Nephron progenitor cell (in vitro differentiated cells): Measurements from ENCODE around the gene EPS8L1.

ENCODE experiments used
- DNase-seq: peaks from one replicate; pipeline ENCODE4 v3.0.0; 2021
- H3K27ac Mint-ChIP-seq: 2 replicates; pipeline ENCODE4 v1.8.0; 2021; ENCODE audit warnings: mild to moderate bottlenecking, moderate library complexity, mixed read lengths
- H3K27me3 Mint-ChIP-seq: 2 replicates; pipeline ENCODE4 v1.8.0; 2021; ENCODE audit warnings: mild to moderate bottlenecking, low read depth, mixed read lengths; ENCODE audit not compliant: poor library complexity
- H3K36me3 Mint-ChIP-seq: 2 replicates; pipeline ENCODE4 v1.8.0; 2021; ENCODE audit warnings: low read depth, mixed read lengths
- H3K4me1 Mint-ChIP-seq: 2 replicates; pipeline ENCODE4 v1.8.0; 2021; ENCODE audit warnings: mixed read lengths
- H3K4me3 Mint-ChIP-seq: 2 replicates; pipeline ENCODE4 v1.8.0; 2021; ENCODE audit warnings: mild to moderate bottlenecking, moderate library complexity, mixed read lengths
- H3K9me3 Mint-ChIP-seq: 2 replicates; pipeline ENCODE4 v1.8.0; 2021; ENCODE audit warnings: mild to moderate bottlenecking, moderate library complexity, mixed read lengths
- TF ChIP-seq, protein P1 (sequence below): fragments of 200-600 bp; sonication (generic); IDR thresholded peaks from 2 replicates; pipeline ENCODE4 v1.5.0; 2021; ENCODE audit warnings: antibody characterized with exemption

EPS8L1 gene

DNA sequence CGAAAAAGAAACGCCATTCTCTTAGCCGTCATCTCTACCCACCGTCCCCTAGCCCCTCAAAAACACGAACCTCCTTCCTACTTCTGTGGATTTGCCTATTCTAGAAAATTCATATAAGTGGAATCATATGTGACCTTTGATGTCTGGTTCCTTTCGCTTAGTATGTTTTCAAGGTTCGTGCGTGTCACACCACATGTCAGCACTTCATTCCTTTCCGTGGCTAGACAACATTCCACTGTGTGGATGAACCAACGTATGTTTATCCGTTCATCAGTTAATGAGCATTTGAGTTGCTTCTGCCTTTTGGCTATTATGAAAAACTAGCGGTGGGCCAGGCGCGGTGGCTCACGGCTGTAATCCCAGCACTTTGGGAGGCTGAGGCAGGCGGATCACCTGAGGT is 55.8 kb downstream of the EPS8L1 start:
- Mint-ChIP-seq H3K4me3 (no peak overlapping the region), H3K27me3 (peaks cover 21% of the 10 kb centered on the region), H3K36me3 (no peaks in the 10 kb centered on the region), H3K4me1 (peaks cover 36% of the 10 kb centered on the region), H3K27ac (no peak overlapping the region), H3K9me3 (no peaks in the 10 kb centered on the region)
- no peak for DNase-seq
- TF ChIP-seq, protein P1, sequence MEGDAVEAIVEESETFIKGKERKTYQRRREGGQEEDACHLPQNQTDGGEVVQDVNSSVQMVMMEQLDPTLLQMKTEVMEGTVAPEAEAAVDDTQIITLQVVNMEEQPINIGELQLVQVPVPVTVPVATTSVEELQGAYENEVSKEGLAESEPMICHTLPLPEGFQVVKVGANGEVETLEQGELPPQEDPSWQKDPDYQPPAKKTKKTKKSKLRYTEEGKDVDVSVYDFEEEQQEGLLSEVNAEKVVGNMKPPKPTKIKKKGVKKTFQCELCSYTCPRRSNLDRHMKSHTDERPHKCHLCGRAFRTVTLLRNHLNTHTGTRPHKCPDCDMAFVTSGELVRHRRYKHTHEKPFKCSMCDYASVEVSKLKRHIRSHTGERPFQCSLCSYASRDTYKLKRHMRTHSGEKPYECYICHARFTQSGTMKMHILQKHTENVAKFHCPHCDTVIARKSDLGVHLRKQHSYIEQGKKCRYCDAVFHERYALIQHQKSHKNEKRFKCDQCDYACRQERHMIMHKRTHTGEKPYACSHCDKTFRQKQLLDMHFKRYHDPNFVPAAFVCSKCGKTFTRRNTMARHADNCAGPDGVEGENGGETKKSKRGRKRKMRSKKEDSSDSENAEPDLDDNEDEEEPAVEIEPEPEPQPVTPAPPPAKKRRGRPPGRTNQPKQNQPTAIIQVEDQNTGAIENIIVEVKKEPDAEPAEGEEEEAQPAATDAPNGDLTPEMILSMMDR: no peak

DNA sequence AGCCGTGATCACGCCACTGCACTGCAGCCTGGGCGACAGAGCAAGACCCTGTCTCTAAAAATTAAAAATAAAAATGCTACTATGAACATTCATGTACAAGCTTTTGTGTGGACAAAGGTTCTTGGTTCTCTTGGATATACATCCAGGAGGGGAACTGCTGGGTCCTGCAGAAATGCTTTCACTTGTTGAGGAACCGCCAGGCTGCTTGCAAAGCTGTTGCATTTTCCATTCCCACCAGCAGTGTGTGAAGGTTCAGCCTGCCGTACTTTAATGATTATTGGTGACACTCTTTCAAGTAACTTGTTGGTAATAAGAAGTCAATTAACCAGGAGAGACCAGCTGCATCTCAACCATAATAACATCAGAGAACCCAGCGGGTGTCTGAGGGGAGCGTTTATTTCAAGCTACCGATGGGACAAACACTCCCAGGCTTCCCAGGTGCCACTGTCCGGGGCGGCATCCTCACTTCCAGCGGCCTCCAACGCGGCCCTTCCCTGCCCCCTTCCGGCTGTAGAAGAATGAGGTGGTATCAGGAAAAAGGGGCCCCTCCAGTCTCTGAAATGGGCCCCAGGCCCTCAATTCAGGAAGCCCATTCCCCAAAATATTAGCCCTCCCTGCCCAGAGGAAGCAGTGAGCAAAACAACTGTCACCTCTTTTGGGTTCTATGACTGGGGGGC is 56.9 kb downstream of the EPS8L1 start:
- Mint-ChIP-seq H3K9me3 (no peaks in the 10 kb centered on the region), H3K4me3 (no peak overlapping the region), H3K4me1 (peaks cover 31% of the 10 kb centered on the region), H3K36me3 (no peaks in the 10 kb centered on the region), H3K27me3 (peaks cover 14% of the 10 kb centered on the region), H3K27ac (peak overlapping the region; percentile 46)
- TF ChIP-seq, protein P1: no peak
- no peak for DNase-seq

- Mint-ChIP-seq H3K4me1 (peaks cover 38% of the 10 kb centered on the region), H3K9me3 (no peaks in the 10 kb centered on the region), H3K36me3 (no peaks in the 10 kb centered on the region), H3K27me3 (peaks cover 12% of the 10 kb centered on the region), H3K4me3 (no peak overlapping the region), H3K27ac (peak overlapping the region; percentile 82)
- TF ChIP-seq, protein P1: no peak
- DNase-seq: no peak
Observed at GRCh38 chr19:55133639-55134444, 58.2 kb downstream of the EPS8L1 start.

- H3K27ac Mint-ChIP-seq: peak overlapping the region; percentile 78
- H3K4me1 Mint-ChIP-seq: peaks cover 38% of the 10 kb centered on the region
- no peaks in the 10 kb centered on the region for H3K36me3 Mint-ChIP-seq
- H3K9me3 Mint-ChIP-seq: no peaks in the 10 kb centered on the region
- peaks cover 11% of the 10 kb centered on the region for H3K27me3 Mint-ChIP-seq
- no peak overlapping the region for H3K4me3 Mint-ChIP-seq
- no peak for DNase-seq
- TF ChIP-seq, protein P1: no peak
Observed at GRCh38 chr19:55134736-55135135, 59.1 kb downstream of the EPS8L1 start.

DNA sequence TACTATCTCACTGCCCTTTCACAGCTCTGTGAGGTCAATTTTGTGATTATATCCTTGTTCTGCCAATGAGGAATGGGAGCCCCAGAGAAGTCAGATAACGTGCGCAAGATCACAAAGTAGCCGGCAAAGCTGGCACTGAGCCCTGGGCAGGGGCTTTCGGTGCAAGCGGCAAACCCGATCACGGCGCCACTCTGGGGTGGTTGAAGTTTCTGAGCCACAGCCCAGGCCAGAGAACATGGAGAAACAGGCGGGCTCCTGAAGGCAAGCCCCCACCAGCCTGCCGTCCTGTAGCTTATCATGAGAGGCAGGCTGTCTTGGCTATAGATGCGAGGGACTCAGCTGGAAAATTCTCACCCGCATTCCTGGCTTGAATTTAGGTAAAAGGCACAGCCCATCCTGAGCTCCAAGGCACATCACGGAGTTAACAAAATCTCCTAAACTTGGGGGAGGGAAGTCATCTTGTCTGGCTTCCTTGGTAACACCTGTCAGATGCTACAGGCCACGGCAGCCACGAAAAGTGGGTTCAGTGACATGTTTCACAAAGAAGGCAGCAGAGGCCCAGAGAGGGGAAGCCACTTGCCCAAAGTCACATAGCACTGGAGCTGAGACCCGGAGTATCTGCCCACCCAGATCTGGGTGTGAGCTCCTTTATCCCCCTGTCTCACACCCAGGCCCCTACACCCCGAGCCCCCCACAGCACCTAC is 60.9 kb downstream of the EPS8L1 start:
- Mint-ChIP-seq H3K9me3 (no peaks in the 10 kb centered on the region), H3K4me3 (no peak overlapping the region), H3K27ac (no peak overlapping the region), H3K27me3 (peaks cover 16% of the 10 kb centered on the region), H3K36me3 (no peaks in the 10 kb centered on the region), H3K4me1 (peaks cover 31% of the 10 kb centered on the region)
- no peak for DNase-seq
- TF ChIP-seq, protein P1: no peak
